Epithelial cell of umbilical artery (primary cell): ENCODE results near the gene CNTFR. TPM values are rescaled to one million over a fixed set of nuclear protein-coding genes. Genes with fewer than 3 reads are reported as not detected.

Experiments
- total RNA-seq: library from RNA; depleted of rRNA; stranded (reverse); fragments of >200 nt; gene quantifications from 2 replicates; pipeline ENCODE4 v1.2.3, GENCODE V29; 2014

The CNTFR gene, protein sequence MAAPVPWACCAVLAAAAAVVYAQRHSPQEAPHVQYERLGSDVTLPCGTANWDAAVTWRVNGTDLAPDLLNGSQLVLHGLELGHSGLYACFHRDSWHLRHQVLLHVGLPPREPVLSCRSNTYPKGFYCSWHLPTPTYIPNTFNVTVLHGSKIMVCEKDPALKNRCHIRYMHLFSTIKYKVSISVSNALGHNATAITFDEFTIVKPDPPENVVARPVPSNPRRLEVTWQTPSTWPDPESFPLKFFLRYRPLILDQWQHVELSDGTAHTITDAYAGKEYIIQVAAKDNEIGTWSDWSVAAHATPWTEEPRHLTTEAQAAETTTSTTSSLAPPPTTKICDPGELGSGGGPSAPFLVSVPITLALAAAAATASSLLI
- total RNA-seq, result not detected in 2 replicates

DNA sequence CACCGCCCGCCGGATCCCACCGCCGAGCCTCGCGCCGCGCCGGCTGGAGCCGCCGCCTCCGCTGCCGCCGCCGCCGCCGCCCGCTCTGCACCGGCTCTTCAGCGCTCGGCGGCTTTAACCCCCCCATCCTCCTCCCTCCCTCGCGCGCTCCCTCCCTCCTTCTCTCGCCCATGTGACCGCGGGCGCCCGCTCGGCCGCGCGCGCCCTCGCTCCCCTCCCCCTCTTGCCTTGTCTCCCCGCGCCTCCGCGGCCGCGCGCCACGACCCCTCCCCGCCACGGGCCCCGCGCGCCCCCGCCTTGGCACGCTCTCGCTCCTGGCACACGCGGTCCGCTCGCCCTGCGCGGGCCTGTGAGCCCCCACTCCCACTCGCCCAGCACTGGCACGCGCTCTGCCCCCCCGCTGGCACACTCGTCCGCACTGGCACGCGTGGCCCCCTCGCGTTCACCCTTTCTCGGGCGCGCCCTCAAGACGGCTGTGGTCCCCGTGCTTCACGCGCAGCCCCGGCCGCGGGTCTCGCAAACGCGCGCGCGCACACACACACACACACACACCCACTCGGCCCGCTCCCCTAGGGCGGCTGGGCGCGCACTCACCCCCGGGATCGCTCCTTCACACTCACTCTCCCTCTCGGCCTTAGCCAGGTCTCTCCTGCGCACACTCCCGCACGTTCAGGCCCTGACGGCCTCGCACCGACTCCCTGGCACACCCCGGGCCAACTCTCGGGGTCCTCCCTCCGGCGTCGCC, at the start of gene CNTFR:
TSS of gene CNTFR (minus strand) at position 89 of the 745 bp plus-strand sequence. CDS start 20,743 bp downstream, outside the sequence.

DNA sequence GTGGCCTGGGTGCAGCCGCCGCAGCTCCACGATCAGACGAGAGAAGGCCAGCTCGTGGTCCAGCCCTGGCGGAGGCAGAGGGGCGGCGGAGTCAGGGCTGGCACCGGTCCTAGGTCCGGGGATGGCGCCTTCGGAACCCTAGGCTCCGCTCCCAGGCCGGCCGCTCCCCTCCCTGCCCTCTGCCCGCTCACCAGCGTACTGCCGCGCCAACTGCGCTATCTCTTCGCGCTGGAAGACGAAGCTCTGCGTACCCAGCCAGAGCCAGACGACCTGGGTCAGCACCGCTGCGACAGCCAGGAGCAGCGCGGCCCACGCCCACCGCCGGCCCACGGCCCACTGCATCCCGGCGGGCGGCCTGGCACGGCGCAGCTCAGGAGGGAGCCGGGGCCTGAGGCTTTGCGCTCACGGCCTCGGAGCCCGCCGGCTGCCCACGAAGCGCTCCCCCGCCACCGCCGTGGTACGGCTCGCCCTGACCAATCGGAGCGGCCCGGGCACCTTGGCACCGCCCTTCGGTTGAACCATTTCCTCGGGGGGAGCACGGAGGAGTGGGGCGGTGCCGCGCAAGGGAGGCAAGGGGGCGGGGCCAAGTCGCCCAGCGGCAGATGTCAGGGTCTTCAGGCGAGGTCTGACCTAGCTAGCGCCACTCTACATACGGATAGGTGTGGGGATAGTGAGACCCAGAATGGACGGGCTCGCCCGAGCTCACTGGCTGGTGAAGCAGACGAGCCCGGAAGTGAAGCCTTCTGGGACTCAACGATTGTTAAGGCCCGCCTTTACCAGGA, 48.0 kb upstream of the CNTFR start, which contains the start of gene SIGMAR1:
TSS of gene SIGMAR1 (minus strand) at position 432 of the 782 bp plus-strand sequence. CDS start at position 342, 90 bp downstream.

DNA sequence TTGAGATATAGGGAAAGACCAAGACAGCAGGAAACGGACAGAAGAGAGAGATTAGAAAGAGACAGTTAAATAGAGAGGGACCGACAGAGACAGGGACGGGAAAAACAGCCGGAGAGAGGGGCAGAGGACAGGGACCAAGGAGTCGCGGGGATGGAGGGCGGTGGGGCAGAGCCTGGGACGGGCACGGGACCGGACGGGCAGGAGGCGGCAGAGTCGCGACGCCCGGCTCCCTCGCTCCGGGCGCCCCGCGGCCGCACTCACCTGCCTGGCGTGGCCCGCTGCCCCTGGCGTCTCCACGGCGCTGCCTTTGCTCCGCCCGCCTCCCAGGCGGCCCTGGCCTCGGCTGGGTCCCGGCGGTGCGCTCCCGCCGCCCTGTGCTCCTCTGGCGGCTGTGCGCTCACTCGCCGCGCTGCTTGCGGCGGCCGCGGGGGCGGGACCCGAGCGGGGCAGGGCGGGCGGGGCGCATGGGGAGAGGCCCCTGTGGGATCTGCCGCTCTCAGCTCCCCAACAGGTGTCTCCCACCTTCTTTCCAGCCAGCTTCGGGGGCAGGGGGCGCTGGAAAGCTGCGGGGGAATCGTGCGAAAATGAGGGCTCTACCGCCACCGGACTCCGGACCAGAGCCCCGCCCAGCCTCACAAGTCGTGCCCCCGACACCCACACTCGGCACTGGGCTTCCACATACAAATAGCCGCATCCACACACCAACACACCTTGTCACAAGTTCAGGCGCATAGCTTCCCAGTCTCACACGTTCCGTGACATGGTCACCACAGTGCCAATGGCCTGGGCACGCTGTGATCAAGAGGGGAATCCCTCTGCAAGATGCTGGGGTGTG, 39.3 kb upstream of the CNTFR start, which contains the start of gene ARID3C:
TSS of gene ARID3C (minus strand) at position 411 of the 835 bp plus-strand sequence. CDS start 1,052 bp downstream, outside the sequence.

DNA sequence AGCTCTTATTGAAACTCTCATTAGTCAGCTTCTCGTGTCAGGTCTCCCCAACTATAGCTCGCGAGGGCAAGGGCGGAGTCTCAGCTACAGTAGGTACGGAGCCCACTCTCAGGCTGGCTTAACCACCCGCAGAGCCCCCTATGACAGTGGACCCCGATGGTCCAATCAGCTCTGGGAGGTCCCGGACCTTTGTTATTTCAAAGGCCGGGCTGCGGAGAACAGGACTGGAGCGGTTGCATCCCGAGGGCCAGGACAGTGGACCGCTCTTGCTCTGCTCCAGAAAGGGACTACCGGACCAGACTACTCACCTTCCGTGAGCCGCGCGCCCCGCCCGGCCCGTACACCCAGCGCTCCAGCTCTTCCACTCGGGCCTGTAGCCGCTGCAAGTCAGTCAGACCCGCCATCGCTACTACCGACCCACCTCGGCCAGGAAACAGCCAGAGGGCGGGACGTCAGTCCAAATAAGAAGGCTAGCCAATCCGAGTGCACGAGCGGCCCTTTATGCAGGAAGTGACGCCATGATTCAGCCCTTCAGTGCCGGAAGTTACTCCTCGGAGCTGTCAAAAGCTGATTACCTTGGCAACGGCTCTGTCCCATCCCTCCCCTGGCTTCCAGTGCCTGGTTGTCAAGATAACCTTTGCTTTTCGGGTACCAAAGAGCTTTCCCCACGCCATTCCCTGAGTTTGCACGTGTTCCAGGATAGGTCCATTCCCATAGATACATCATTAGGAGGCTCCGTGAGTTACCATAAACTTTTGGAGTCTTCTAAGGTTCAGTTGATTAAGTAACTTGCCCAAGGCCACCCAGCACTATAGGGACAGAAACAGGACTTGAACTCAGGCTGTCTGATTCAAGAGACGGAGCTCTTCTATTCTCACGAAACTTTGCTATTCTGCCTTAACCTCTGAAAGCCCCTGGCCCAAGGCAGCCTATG, 30.8 kb upstream of the CNTFR start, which contains the start of gene DCTN3:
TSS of gene DCTN3 (minus strand) at position 435 of the 934 bp plus-strand sequence. CDS start at position 404, 31 bp downstream.

DNA sequence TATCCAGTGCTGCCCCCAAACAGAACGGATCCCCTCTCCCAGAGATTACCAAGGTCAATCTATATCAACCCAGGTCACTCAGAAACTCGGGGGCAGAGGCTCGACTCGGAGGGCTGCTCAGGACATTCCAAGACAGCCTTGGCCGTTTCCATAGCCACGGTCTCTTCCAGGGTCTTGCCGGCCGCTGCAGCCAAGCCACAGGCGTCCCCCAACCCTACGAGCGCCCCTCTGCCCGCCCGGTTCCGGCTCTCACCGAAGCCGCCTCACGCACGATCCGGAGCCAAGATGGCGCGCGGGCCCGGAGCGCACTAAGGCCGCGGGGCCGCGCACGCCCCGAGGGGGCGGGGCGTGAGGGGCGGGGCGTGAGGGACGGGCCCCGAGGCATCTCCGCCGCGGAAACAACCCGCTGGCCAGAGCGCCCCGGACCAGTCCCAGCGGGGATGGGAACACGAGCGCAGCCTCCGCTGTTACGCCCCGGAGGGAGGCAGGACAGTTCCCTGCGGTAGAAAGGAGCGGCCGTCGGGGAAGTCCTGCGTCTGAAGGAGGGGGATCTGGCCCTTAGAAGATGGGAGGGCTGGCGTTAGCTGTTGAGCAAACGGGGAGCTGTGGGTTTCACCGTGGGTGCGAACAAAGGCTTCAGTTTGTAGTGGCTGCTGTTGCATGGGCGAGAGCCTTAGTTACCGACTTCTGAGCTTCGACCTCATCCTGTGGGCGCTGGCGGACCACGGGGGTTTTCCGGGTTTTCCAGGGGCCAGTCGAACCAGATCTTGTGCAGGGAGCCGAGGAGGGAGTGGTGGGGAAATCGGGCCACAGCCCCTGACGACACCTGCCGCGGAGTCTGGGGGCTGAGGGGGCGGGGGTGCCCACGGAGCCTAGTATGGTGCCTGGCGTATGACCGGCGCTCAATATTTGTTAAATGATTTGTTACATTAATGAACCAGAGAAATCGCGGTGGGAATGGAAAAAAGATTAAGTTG, 22.6 kb upstream of the CNTFR start, which contains the start of gene RPP25L:
TSS of gene RPP25L (minus strand) at position 287 of the 977 bp plus-strand sequence. CDS start 801 bp downstream, outside the sequence.

DNA sequence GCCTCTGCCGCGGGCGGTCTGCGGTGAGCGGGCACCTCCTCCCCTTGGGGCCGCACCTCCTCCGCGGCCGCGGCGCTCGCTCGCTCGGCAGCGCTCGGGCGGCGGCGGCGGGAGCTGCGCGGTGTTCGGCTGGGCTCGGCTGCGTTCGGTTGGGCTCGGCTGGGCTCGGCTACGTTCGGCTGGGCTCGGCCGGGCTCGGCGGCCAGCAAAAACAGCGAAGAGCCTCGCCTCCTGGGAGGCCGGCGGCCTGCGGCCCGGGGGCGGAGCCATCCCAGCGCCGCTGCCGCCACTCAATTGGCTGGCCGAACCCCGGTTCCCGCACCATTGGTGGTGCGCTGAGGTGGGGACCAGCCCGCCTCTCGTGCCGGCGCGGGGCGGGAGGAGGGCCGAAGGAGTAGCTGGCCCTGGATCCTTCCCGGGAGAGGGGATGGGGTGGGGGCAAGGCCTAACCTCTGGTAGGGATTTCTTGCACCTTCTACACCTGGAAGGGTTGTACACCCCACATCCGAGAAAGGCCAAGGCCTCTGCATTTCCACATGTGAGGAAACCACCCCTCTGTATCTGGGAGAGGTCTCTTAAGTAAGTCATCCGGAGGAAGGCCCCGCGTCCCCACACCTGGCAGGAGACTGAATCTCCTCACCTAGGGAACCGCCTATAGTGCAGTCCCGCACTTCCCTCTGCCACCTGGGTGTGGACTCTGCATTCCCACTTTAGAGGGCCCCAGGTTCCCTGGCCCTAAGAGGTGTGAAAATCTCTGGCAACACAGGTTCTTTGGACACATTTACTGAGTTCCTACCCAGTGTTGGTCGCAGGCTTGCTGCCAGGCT, 66.3 kb downstream of the CNTFR start, which contains the start of gene ENHO:
TSS of gene ENHO (minus strand) at position 20 of the 827 bp plus-strand sequence. CDS start 1,295 bp downstream, outside the sequence.

Other genes starting within 250 kb of the CNTFR start
- gene MYORG, start 212.8 kb downstream of the CNTFR start, total RNA-seq, result 0.65 and 2.3 TPM in 2 replicates
- gene FAM219A, start 131.2 kb downstream of the CNTFR start, total RNA-seq, result 10.1 and 10.3 TPM in 2 replicates
- not detected in 2 replicates for gene DNAI1, start 130.9 kb downstream of the CNTFR start, total RNA-seq
- not detected in 2 replicates for gene ENHO, start 66.7 kb downstream of the CNTFR start, total RNA-seq
- 25.7 and 38.5 TPM in 2 replicates for gene RPP25L, start 22.4 kb upstream of the CNTFR start, total RNA-seq
- gene DCTN3, start 30.8 kb upstream of the CNTFR start, total RNA-seq, result 81.0 and 120 TPM in 2 replicates
- gene ARID3C, start 39.3 kb upstream of the CNTFR start, total RNA-seq, result under 0.01 and 0.30 TPM in 2 replicates
- 65.9 and 75.7 TPM in 2 replicates for gene SIGMAR1, start 48.1 kb upstream of the CNTFR start, total RNA-seq
- gene GALT, start 57.0 kb upstream of the CNTFR start, total RNA-seq, result 24.4 and 37.4 TPM in 2 replicates
- 10.4 and 15.5 TPM in 2 replicates for gene IL11RA, start 62.5 kb upstream of the CNTFR start, total RNA-seq
- gene CCL27, start 72.9 kb upstream of the CNTFR start, total RNA-seq, result not detected in 2 replicates
- not detected in 2 replicates for gene CCL19, start 101.6 kb upstream of the CNTFR start, total RNA-seq
- not detected in 2 replicates for gene CCL21, start 120.4 kb upstream of the CNTFR start, total RNA-seq